T-helper 1 cell treated with Interleukin-12 subunit alpha and Interleukin-12 subunit beta and Interleukin-4 antibody, amounts not matched to agents 30 μg/mL and 1 μg/mL, for 36 hours (primary cell): ENCODE data around the gene SND1.
"Not testable (repeated sequence)": the region's sequence is repeated elsewhere in the genome, so short reads cannot be mapped to it uniquely, and the experiment has no call there.

ENCODE experiments used
- H3K27ac Mint-ChIP-seq: one replicate; pipeline ENCODE4 v1.8.0; 2021; ENCODE audit warnings: mild to moderate bottlenecking, mixed read lengths
- H3K27me3 Mint-ChIP-seq: one replicate; pipeline ENCODE4 v1.8.0; 2021; ENCODE audit warnings: low read depth, mixed read lengths
- H3K36me3 Mint-ChIP-seq: one replicate; pipeline ENCODE4 v1.8.0; 2021; ENCODE audit warnings: low read depth, mixed read lengths
- H3K4me1 Mint-ChIP-seq: one replicate; pipeline ENCODE4 v1.8.0; 2021; ENCODE audit warnings: low read depth, mixed read lengths
- H3K4me3 Mint-ChIP-seq: one replicate; pipeline ENCODE4 v1.8.0; 2021; ENCODE audit warnings: mild to moderate bottlenecking, moderate library complexity, mixed read lengths
- H3K9me3 Mint-ChIP-seq: one replicate; pipeline ENCODE4 v1.8.0; 2021; ENCODE audit warnings: mixed read lengths

Gene SND1

DNA sequence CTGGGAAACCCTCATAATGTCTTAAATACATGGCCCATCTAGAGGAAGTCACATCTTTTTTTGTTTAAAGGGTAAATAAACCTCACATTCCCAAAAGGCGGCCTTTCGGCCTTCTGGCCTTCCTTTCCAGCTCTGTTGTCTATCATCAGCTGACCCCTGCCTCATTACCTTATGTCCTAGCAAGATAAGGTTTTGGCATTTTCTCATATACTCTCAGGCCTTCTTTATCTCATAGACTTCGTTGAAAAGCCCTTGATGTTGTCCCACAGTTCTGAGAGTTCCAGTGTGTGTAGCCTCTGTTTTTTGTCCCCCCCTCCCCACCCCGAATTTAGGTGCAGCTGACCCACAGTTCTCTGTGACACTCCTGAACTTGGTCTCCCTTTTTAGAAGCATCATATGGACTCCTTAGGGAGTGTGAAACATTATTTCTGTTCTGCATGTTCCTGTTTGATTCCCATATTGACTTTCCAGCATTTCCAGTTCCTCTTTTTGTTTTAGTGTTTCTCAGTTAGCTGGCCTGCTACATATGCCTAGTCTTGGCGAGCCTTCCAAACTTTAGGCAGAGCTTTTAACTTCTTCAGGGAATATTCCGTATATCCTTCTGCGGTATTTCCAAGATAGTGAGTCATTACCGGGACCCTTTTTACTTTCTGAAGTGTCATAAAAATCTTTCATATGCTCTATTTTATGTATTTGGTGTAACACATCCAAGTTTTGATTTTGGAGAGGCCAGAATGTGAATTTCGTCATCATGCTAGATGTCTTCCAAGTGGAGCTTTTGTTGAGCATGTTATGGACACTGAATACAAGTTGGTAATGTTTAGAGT is 240.7 kb downstream of the SND1 start:
- Mint-ChIP-seq H3K9me3 (no peaks in the 10 kb centered on the region), H3K4me3 (no peak overlapping the region), H3K4me1 (peaks cover 1% of the 10 kb centered on the region), H3K36me3 (peaks cover 31% of the 10 kb centered on the region), H3K27ac (no peak overlapping the region), H3K27me3 (no peaks in the 10 kb centered on the region)

GRCh38 chr7:127893547-127893946 is 241.6 kb downstream of the SND1 start:
- Mint-ChIP-seq H3K4me3 (no peak overlapping the region), H3K27me3 (no peaks in the 10 kb centered on the region), H3K36me3 (peaks cover 28% of the 10 kb centered on the region), H3K27ac (no peak overlapping the region), H3K9me3 (no peaks in the 10 kb centered on the region), H3K4me1 (peaks cover 1% of the 10 kb centered on the region)

DNA sequence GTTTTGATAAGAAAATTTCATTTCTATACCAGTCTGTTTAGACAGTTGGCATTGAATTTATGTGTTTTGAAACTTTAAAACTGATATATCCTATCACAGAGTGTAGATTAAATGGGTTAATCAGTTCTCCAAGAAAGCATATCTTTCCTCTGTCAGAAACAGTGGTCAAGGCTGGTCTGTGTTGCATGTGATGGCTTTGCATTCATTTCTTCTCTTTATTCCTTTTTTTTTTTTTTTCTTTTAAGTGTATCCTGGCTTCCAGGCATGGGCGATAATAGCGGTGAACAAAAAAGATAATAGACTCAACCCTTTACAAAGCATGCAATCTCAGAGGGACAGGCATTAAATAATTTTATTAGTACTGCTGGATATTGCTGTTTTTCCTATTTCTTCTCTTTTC is 242.6 kb downstream of the SND1 start:
- H3K36me3 Mint-ChIP-seq = peaks cover 28% of the 10 kb centered on the region
- no peak overlapping the region for H3K4me3 Mint-ChIP-seq
- H3K4me1 Mint-ChIP-seq = peaks cover 4% of the 10 kb centered on the region
- H3K27me3 Mint-ChIP-seq = no peaks in the 10 kb centered on the region
- no peaks in the 10 kb centered on the region for H3K9me3 Mint-ChIP-seq
- H3K27ac Mint-ChIP-seq = no peak overlapping the region

DNA sequence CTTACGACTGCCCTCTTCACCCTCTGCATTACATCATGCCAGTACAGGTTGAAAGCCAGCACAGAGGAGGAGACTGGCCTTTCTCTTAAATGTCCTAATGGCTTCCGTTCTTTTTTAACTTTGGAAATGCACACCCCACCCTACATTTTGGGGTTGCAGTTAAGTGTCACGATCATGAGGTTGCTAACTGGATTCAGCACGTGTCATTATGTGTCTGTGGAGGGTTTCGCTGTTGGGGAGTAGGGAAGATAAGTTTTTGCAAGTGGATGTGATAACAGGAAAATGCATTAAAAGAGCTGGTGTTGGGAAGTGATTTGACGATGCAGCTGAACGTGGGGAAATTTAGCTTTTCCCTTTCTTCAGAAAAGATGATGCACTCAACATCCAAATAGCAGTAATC is 243.4 kb downstream of the SND1 start:
- Mint-ChIP-seq H3K27ac (no peak overlapping the region), H3K27me3 (no peaks in the 10 kb centered on the region), H3K9me3 (no peaks in the 10 kb centered on the region), H3K4me3 (no peak overlapping the region), H3K4me1 (peaks cover 8% of the 10 kb centered on the region), H3K36me3 (peaks cover 21% of the 10 kb centered on the region)

GRCh38 chr7:127895814-127896280 is 243.9 kb downstream of the SND1 start:
- H3K27ac Mint-ChIP-seq = no peak overlapping the region
- peaks cover 7% of the 10 kb centered on the region for H3K4me1 Mint-ChIP-seq
- H3K27me3 Mint-ChIP-seq = no peaks in the 10 kb centered on the region
- H3K4me3 Mint-ChIP-seq = no peak overlapping the region
- H3K9me3 Mint-ChIP-seq = no peaks in the 10 kb centered on the region
- peaks cover 18% of the 10 kb centered on the region for H3K36me3 Mint-ChIP-seq

DNA sequence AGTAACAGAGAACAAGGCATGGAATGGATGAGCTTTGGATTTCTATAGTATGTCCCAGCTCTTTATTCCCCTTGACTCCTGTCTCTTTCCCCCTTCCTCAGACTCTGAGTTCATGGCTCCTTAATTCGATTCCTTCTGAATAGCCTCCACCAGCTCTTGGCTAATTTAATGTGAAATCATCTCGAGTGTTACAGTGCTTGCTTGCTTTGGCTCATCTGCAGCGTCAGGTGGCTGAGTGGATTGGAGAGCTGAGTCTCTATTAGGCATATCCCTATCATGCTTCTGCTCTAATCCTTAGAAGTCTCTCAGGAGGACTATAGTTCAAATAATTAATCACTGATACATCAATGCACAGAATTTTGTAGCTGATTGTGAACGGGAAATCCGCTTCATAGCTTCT is 244.7 kb downstream of the SND1 start:
- no peaks in the 10 kb centered on the region for H3K9me3 Mint-ChIP-seq
- H3K27me3 Mint-ChIP-seq = no peaks in the 10 kb centered on the region
- H3K27ac Mint-ChIP-seq = no peak overlapping the region
- H3K36me3 Mint-ChIP-seq = peaks cover 14% of the 10 kb centered on the region
- H3K4me1 Mint-ChIP-seq = peaks cover 7% of the 10 kb centered on the region
- no peak overlapping the region for H3K4me3 Mint-ChIP-seq

GRCh38 chr7:127897704-127898454 is 245.9 kb downstream of the SND1 start:
- Mint-ChIP-seq H3K4me1 (peaks cover 9% of the 10 kb centered on the region), H3K27ac (no peak overlapping the region), H3K4me3 (no peak overlapping the region), H3K27me3 (no peaks in the 10 kb centered on the region), H3K36me3 (peaks cover 10% of the 10 kb centered on the region), H3K9me3 (no peaks in the 10 kb centered on the region)

GRCh38 chr7:127899411-127899810 is 247.4 kb downstream of the SND1 start:
- Mint-ChIP-seq H3K4me1 (peaks cover 11% of the 10 kb centered on the region), H3K4me3 (no peak overlapping the region), H3K27ac (no peak overlapping the region), H3K36me3 (peaks cover 8% of the 10 kb centered on the region), H3K9me3 (no peaks in the 10 kb centered on the region), H3K27me3 (no peaks in the 10 kb centered on the region)

DNA sequence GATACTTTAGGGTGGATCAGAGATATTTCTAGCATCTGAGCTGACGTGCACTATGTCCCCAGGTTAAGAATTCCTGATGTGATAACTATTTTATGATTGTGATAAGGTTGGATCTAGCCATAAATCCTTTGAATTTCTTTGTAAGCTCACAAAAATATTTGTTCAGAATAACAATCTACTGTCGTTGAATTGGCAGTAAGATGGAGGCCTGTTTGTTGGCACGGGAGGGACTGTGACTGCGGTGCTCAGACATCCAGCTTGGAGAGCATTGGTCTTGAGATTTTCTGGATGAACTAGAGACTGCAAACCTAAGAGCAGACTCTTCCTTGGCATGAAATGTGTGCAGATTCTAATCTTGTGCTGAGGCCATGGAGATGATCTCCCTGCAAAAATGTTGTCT is 248.1 kb downstream of the SND1 start:
- no peaks in the 10 kb centered on the region for H3K27me3 Mint-ChIP-seq
- no peak overlapping the region for H3K27ac Mint-ChIP-seq
- H3K4me3 Mint-ChIP-seq = no peak overlapping the region
- H3K4me1 Mint-ChIP-seq = peaks cover 14% of the 10 kb centered on the region
- H3K36me3 Mint-ChIP-seq = peaks cover 10% of the 10 kb centered on the region
- H3K9me3 Mint-ChIP-seq = no peaks in the 10 kb centered on the region

- H3K4me1 Mint-ChIP-seq = peaks cover 21% of the 10 kb centered on the region
- peaks cover 10% of the 10 kb centered on the region for H3K36me3 Mint-ChIP-seq
- H3K27me3 Mint-ChIP-seq = no peaks in the 10 kb centered on the region
- no peak overlapping the region for H3K27ac Mint-ChIP-seq
- H3K4me3 Mint-ChIP-seq = no peak overlapping the region
- no peaks in the 10 kb centered on the region for H3K9me3 Mint-ChIP-seq
Observed at GRCh38 chr7:127900732-127901685, 249.0 kb downstream of the SND1 start.

DNA sequence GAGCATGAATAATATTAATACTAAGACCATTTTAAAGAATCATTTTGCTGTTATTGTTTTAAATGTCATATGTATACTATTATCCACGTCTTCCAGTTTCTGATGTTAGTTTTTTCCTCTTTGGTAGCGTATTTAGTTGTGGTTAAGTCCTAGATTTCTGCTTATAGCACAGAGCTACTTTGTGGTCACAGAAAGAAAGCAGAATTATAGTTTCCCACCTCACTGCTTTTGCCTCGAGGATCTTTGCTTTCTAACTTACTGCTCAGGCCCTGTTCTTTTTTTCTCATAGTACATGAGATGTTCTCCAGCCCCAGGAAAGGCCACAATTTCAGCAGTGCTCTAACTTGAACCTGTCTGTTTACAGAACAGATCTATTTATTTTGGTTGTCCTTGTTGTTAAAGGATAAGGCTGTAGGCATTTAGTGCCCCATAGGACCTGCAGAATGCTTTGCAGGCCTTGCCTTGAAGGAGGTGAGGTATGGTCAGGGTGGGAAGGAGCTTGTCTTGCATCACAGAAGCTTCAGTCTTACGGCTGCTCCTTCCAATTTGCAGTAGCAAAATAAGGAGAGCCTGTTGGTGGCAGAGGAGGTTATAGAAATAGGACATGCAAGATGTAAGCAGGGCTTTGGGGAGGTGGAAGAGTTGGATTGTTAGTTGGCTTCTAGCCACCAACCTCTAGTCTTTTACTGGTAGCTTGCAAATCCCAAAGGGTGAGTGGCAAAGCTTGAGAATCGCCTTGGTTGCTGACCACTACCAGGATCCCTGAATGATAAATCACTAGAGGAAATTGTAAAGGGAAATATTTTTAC is 250.1 kb downstream of the SND1 start:
- H3K9me3 Mint-ChIP-seq = no peaks in the 10 kb centered on the region
- H3K4me1 Mint-ChIP-seq = peaks cover 23% of the 10 kb centered on the region
- H3K27ac Mint-ChIP-seq = no peak overlapping the region

GRCh38 chr7:127902753-127903152 is 250.8 kb downstream of the SND1 start:
- H3K4me3 Mint-ChIP-seq, H3K27me3 Mint-ChIP-seq, H3K27ac Mint-ChIP-seq, H3K9me3 Mint-ChIP-seq: not testable (repeated sequence)
- Mint-ChIP-seq H3K36me3 (peaks cover 15% of the 10 kb centered on the region), H3K4me1 (peaks cover 30% of the 10 kb centered on the region)

More for the DNA sequence above, 250.1 kb downstream of the SND1 start:
- H3K27me3 Mint-ChIP-seq = no peaks in the 10 kb centered on the region
- peaks cover 13% of the 10 kb centered on the region for H3K36me3 Mint-ChIP-seq
- H3K4me3 Mint-ChIP-seq = no peak overlapping the region

DNA sequence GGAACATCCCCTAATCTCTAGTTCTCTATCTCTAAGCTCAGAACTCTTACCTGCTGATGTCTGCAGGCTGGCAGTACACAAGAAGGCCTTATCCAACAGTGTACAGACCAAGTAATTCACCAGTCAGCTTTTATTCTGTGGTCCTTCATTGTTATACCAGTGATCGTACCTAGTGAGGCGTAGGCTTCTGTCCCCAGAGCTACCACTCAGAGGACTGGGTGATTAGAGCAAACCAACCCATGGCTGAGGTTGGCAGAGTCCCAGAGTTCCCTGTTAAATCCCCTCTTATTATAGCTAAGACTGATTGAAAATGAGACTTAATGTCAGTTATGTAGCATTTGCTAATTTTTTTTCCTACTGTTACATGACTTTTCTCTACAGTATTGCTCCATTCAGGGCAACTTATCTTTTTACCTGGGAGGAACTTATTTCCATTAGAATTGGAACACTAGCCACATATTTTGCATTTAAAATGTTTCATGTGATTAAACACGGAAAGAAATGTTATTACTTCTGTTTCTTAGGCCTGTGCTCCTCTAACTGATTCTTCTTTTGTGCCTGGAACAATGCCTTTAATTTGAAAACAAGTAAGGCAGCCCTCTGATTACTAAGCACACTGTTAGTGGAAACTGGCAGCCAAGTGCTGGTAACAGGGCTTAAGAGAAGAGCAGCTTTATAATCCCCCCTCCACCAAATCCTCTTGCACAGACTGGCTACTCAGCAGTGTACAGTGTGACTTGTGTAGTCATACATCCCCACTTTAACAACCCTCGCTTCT is 252.1 kb downstream of the SND1 start:
- peaks cover 37% of the 10 kb centered on the region for H3K4me1 Mint-ChIP-seq
- no peaks in the 10 kb centered on the region for H3K27me3 Mint-ChIP-seq
- peaks cover 14% of the 10 kb centered on the region for H3K36me3 Mint-ChIP-seq
- H3K9me3 Mint-ChIP-seq = no peaks in the 10 kb centered on the region
- H3K4me3 Mint-ChIP-seq = no peak overlapping the region
- H3K27ac Mint-ChIP-seq = no peak overlapping the region
